ENCODE results near the gene GNAT3. TPM values are rescaled to one million over a fixed set of nuclear protein-coding genes. Genes with fewer than 3 reads are reported as not detected.

The GNAT3 gene
- total RNA-seq, 1 donor from 2014 or later, result not detected

DNA sequence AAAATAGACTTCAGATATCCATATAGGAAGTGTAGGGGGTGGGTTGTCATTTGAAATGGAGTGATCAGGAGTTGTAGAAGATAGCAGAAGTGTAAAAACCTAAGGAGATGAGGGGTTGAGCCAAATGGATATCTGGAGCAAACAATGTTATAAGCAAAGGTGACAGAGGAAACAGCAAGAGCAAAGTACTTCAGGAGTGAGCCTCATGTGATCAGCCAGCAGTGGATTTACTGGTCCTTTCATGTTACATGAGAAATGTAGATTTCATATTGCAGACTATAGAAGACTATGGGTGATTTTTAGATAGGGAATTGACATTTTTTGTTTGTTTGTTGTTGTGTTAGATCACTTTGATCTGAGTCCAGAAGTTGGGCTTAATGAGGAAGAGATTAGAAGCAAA is 47.7 kb downstream of the GNAT3 start:
- intact Hi-C loops (cut with micrococcal nuclease), result no loop called here

- intact Hi-C loops (cut with micrococcal nuclease), result no loop called here
Measured at GRCh38 chr7:80463272-80463920, 48.5 kb downstream of the GNAT3 start.

GRCh38 chr7:80460857-80461256 is 51.0 kb downstream of the GNAT3 start:
- intact Hi-C loops (cut with micrococcal nuclease), result no loop called here

GRCh38 chr7:80459776-80460510 is 51.9 kb downstream of the GNAT3 start:
- intact Hi-C loops (cut with micrococcal nuclease), result no loop called here

DNA sequence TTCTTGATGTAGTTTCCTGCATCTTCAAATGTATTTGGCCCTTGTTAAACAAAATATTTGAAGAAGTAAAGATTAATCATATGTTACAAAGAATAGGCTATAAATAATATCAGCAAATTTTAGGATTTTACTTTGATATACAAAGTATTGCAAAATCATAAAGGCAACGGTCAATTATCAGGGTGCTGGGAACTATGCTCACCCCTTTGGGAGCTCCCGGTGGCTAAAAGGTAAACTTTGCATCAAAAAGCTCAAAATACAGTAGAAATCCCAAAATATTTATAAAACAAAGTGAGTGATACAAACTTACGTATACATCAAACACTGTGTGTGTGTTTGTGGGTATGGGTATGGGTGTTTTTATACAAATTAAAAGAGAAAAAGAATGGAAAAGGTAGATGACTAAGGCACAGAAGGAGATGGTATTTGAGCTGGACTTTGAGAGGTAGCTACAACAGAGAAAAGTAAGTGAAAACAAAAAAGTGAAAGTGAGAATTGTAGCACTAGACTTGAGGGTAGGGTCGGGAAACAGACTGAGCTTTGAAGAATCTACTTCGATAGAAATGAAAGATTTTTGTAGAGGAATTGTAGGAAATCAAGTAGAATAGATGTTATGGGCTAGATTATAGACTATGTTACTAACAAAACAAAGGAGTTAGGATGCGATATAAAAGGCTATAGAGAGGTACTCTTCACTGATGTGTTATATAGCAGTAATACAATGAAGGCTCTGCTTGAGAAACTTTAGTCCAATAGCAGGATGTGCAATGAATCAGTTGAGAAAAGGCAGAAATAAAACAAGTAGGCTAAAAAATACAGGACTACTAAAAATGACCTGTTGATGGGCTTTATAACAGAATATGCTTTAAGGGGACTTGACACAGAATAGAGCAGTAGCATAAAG is 52.8 kb downstream of the GNAT3 start:
- intact Hi-C loops (cut with micrococcal nuclease), result no loop called here

DNA sequence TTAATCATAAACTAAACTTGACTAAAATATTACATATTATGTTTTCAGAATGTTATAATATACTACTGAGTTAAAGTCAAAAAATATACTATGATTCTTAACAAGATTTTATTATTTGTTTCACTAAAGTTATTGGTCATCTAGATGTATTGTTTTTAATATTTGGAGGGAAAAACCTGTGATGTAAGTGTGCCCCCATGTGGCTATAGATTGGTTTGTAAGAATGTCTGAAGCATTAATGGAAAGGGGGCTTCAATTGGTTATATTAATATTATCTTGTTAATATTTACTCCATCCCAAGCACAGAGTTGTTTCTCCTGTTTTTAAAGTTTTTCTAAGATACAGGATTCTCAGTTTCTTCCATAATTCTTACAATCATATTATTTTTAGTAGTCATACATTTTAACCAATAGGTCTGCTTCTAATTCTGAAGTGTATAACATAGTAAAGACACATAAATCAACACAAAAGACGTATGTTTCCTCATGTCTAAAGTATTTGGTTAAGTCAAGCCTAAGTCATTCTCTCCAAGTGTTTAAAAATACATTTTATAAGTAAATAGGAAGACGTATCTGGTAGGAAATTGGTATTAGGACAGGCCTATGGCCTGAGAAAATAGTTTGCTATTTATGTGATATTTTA is 58.0 kb downstream of the GNAT3 start:
- intact Hi-C loops (cut with micrococcal nuclease), result loop anchor here (1.0 kb wide), 2 partner anchors 359 to 394 kb away; no protein-coding TSS in a partner anchor

GRCh38 chr7:80450621-80451308 is 61.1 kb downstream of the GNAT3 start:
- intact Hi-C loops (cut with micrococcal nuclease), result no loop called here

DNA sequence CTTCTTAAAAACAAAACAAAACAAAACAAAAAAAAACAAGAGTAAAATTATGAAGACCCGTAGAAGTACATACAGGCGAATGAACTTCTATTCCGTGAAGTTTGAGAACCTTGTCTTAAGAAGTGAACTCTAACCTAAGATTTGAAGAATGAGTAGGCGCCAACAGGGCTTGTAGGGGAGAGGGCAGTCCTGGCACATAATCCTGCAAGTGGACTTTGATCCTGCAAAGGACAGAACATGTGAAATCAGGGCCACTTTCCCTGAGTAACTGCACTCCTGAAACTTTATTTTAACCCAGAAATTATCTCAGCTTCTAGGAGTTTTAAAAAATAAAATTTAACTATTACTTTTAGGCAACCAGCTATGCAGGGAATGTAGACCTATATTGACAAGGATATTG is 62.0 kb downstream of the GNAT3 start:
- intact Hi-C loops (cut with micrococcal nuclease), result no loop called here

DNA sequence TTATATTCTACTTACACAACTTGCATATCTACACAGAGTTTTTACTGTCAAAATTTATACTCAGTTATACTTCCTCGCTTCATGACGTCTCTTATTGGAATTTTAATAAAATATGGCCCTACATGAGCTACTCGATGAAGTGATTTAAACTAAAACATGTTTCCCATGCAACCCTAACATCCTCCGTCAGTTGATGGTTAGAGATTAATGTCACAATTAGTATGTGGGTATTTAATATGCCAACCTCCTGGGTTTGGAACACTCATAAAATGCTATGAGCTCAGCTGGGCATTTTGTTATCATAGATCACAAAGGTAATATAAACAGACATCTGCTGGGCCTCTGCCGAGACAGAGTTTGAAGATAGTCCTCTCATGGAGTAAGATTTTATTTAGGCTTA is 66.5 kb downstream of the GNAT3 start:
- intact Hi-C loops (cut with micrococcal nuclease), result no loop called here

GRCh38 chr7:80444811-80445210 is 67.1 kb downstream of the GNAT3 start:
- intact Hi-C loops (cut with micrococcal nuclease), result no loop called here

DNA sequence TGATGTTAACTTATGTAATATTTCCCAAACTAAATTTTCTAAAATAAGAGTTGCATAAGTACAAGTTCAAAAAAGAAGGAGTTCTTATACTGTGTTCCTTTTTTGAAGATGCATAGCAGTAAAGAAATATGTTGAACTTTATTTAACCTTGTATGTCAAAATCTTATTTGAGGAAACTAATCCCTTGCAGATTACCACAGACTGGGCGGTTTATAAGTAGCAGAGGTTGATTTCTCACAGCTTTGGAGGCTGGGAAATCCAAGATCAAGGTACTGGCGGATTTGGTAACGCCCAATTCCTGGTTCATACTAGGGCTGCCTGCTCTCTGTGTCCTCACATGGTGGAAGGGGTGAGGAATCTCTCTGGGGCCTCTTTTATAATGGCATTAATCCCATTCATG is 68.5 kb downstream of the GNAT3 start:
- intact Hi-C loops (cut with micrococcal nuclease), result no loop called here

- intact Hi-C loops (cut with micrococcal nuclease), result no loop called here
Measured at GRCh38 chr7:80440883-80441282, 71.0 kb downstream of the GNAT3 start.

- intact Hi-C loops (cut with micrococcal nuclease), result no loop called here
Measured at GRCh38 chr7:80439894-80440821, 71.7 kb downstream of the GNAT3 start.

DNA sequence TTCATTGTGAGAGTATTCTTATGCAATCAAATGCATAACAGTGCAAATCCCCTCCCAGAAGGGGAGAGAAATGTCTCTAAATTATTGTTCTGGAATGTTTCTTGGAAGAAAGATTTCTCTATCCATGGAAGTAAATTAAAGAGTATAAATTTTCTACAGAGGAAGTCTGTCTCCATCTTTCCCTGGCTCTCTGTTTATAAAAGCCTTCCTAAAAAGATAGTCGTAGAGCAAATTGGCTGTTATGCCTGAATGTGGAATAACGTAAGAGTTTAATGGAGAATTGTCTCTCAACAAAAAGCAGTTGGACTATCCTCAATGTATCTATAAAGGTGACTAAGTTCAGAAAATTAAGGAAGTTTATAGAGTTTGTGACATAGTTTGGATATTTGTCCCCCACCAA is 76.3 kb downstream of the GNAT3 start:
- intact Hi-C loops (cut with micrococcal nuclease), result no loop called here

DNA sequence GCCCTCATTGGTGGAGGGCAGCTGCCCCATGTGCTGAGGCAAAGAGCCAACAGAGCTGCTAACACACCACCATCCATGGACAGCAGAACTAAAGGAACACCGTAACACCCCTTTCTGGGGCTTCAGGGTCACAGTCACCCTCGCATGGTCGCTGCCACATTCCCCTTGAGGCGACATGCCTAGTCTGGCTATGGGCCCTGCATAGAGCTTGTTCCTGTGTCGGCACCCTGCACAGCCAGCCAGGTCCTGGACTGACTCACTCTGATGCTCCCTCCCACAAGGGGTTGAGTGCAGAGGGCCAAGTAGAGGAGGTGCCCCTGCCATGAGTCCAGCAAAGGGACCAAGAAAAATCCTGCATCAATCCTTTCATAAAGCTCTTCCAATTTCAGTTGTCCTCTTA is 77.8 kb downstream of the GNAT3 start:
- intact Hi-C loops (cut with micrococcal nuclease), result no loop called here

DNA sequence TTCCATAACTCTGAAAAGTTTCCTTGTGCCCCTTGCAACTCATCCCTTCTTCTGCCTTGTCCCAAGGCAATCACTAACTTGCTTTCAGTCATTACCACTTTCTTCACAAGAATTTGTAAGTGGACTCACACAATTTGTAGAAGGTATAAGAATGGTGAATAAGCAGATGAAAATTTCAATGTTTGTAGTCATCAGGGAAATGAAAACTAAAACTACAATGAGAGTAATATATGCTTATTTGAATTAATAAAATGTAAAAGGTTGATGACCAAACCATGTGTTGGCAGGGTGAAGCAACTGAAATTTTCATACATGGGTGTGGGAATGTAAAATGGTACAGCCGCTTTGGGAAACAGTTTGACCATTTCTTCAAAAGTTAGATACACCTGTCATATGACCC is 79.7 kb downstream of the GNAT3 start:
- intact Hi-C loops (cut with micrococcal nuclease), result no loop called here

DNA sequence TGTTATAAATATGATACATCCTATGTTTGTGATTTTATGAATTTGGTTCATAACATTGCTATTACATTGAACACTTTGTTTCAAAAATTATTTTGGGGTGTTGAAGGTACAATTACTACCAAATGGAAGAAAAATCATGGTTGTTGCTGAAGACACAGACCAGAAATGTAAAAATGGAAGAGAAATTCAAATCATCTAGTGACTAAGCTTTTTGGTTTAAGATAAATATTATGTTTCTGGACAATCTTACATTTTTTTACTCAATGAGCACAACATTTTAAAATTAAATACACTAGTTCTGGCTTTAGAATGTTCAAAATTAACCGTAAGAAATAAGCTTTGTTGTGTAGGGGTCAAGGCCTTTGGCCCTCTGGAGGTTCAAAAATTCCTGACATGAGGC is 82.7 kb downstream of the GNAT3 start:
- intact Hi-C loops (cut with micrococcal nuclease), result loop anchor here (5.0 kb wide), 1 partner anchor 228 kb away; no protein-coding TSS in a partner anchor

DNA sequence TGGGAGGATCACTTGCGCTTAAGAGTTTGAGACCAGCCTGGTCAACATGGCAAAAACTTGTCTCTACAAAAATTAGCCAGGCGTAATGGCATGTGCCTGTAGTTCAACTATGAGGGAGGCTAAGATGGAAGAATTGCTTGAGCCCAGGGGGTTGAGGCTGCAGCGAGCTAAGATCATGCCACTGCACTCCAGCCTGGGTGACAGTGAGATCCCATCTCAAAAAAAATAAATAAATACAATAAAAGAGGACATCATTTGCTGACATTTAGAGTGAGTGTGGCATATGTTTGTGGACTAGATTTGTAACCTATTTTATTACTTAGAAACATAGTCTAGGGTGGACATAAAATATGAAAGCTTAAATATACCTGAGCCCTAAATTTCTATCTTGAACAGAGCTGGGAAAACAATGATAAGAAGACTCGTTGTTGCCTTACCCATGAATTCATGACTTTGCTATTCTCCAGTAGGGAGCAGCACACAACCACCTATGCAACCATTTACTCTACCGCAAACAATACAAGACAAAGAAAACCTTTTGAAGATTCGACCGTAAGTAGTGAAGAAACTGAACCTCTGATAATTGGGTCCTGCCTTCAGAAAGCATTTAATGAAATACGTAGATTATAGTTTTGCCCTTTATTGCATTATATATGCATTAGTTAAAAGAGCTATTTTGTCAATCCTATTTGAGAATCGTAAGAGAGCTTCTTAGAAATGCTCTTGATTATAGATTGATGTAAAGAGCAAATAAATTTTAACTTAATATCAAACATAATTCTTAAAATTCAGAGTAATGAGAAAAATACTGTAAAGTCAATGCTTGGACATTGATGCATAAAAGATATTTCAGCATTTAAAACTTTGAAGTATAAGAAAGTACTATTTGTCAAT is 83.5 kb downstream of the GNAT3 start:
- intact Hi-C loops (cut with micrococcal nuclease), result loop anchor here (5.0 kb wide), 1 partner anchor 229 kb away; no protein-coding TSS in a partner anchor

DNA sequence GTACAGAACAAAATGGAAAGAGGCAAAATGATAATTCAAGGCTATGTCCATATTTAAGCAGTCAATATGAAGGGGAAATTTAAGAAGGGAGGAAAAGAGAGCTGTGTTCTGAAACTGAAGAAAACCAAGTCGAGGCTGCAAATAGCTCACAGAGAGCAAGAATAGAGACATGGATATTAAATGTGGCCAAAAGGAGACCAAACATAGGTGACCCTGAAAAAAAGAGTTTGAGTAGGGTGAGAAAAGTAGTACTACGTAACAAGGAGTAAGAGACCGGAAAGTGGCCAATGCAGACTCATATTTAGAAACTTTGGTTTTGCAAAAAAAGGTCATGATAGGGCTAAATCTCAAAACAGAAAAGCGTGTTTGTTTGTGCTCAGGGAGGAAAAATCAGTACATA is 84.6 kb downstream of the GNAT3 start:
- intact Hi-C loops (cut with micrococcal nuclease), result loop anchor here (5.0 kb wide), 1 partner anchor 230 kb away; no protein-coding TSS in a partner anchor
